HL-60 (cell line): ENCODE results near the gene OARD1.

Source experiments
- DNase-seq, 2 experiments: peaks; one replicate each; pipeline ENCODE4 v3.0.0-alpha.2; 2010 to 2020; ENCODE audit warnings: low read depth in 1 of 2, low spot score in 1 of 2
- H3K27ac ChIP-seq: fragments of 250-450 bp; sonication (Bioruptor Pico); replicated peaks from 2 replicates; pipeline ENCODE4 v1.5.1; 2020; ENCODE audit warnings: mild to moderate bottlenecking, moderate library complexity
- H3K27me3 ChIP-seq: fragments of 250-450 bp; sonication (Bioruptor Pico); 2 replicates; pipeline ENCODE4 v1.5.1; 2021; ENCODE audit warnings: mild to moderate bottlenecking, moderate library complexity; ENCODE audit not compliant: insufficient read depth, poor library complexity, severe bottlenecking
- H3K4me3 ChIP-seq: replicated peaks from 2 replicates; pipeline ENCODE4 v1.5.1; 2011; ENCODE audit warnings: mild to moderate bottlenecking, control low read depth, low read length; ENCODE audit not compliant: insufficient read depth
- GABPA ChIP-seq: IDR thresholded peaks from 2 replicates; pipeline ENCODE4 v1.6.1; 2012; ENCODE audit warnings: low read depth
- POLR2AphosphoS5 ChIP-seq: IDR thresholded peaks from 2 replicates; pipeline ENCODE4 v1.6.1; 2012; ENCODE audit warnings: low read depth
- SPI1 ChIP-seq: IDR thresholded peaks from 2 replicates; pipeline ENCODE4 v1.6.1; 2012; ENCODE audit warnings: low read depth, mild to moderate bottlenecking, borderline replicate concordance
- TF ChIP-seq, protein P1 (sequence below): IDR thresholded peaks from 2 replicates; pipeline ENCODE4 v1.6.1; 2012; ENCODE audit warnings: low read depth; ENCODE audit not compliant: insufficient replicate concordance
- TF ChIP-seq, protein P2 (sequence below): IDR thresholded peaks from one replicate; pipeline ENCODE4 v1.5.1; 2011; ENCODE audit warnings: low read length, control low read depth, inconsistent platforms; ENCODE audit not compliant: insufficient read depth

The OARD1 gene

DNA sequence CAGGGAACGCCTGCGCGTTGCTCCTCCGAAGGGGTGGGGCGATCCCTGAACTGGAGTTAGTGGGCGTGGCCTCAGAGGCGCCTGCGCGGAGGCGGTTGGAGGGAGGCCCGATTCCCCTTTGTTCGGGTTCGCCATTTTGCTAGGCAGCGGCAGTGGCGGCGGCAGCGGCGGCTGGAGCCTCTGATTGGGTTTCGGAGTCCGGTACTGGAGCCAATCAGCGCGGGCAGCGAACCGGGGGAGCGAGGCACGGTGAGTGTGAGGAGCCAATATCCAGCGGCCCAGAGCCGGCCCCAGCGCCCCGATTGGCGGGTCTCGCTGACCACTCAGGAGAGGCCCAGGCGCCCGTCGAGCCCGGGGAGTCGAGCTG, 663 bp upstream of the OARD1 start, which contains the start of gene NFYA:
Gene NFYA (plus strand): TSS at position 139 of the 367 bp plus-strand sequence. CDS start 6,116 bp downstream, outside the sequence.
- Histone ChIP-seq H3K27me3 (no peaks in the 10 kb centered on the region), H3K27ac (peak within 1 kb of the TSS; percentile 98), H3K4me3 (peak within 1 kb of the TSS; percentile 82)
- DNase-seq = peak in 1 of 2 experiments; percentile 97
- TF ChIP-seq SPI1 (no peak), GABPA (no peak), POLR2AphosphoS5 (no peak)
- TF ChIP-seq, protein P1, sequence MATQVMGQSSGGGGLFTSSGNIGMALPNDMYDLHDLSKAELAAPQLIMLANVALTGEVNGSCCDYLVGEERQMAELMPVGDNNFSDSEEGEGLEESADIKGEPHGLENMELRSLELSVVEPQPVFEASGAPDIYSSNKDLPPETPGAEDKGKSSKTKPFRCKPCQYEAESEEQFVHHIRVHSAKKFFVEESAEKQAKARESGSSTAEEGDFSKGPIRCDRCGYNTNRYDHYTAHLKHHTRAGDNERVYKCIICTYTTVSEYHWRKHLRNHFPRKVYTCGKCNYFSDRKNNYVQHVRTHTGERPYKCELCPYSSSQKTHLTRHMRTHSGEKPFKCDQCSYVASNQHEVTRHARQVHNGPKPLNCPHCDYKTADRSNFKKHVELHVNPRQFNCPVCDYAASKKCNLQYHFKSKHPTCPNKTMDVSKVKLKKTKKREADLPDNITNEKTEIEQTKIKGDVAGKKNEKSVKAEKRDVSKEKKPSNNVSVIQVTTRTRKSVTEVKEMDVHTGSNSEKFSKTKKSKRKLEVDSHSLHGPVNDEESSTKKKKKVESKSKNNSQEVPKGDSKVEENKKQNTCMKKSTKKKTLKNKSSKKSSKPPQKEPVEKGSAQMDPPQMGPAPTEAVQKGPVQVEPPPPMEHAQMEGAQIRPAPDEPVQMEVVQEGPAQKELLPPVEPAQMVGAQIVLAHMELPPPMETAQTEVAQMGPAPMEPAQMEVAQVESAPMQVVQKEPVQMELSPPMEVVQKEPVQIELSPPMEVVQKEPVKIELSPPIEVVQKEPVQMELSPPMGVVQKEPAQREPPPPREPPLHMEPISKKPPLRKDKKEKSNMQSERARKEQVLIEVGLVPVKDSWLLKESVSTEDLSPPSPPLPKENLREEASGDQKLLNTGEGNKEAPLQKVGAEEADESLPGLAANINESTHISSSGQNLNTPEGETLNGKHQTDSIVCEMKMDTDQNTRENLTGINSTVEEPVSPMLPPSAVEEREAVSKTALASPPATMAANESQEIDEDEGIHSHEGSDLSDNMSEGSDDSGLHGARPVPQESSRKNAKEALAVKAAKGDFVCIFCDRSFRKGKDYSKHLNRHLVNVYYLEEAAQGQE = no peak
- TF ChIP-seq, protein P2, sequence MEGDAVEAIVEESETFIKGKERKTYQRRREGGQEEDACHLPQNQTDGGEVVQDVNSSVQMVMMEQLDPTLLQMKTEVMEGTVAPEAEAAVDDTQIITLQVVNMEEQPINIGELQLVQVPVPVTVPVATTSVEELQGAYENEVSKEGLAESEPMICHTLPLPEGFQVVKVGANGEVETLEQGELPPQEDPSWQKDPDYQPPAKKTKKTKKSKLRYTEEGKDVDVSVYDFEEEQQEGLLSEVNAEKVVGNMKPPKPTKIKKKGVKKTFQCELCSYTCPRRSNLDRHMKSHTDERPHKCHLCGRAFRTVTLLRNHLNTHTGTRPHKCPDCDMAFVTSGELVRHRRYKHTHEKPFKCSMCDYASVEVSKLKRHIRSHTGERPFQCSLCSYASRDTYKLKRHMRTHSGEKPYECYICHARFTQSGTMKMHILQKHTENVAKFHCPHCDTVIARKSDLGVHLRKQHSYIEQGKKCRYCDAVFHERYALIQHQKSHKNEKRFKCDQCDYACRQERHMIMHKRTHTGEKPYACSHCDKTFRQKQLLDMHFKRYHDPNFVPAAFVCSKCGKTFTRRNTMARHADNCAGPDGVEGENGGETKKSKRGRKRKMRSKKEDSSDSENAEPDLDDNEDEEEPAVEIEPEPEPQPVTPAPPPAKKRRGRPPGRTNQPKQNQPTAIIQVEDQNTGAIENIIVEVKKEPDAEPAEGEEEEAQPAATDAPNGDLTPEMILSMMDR = no peak

DNA sequence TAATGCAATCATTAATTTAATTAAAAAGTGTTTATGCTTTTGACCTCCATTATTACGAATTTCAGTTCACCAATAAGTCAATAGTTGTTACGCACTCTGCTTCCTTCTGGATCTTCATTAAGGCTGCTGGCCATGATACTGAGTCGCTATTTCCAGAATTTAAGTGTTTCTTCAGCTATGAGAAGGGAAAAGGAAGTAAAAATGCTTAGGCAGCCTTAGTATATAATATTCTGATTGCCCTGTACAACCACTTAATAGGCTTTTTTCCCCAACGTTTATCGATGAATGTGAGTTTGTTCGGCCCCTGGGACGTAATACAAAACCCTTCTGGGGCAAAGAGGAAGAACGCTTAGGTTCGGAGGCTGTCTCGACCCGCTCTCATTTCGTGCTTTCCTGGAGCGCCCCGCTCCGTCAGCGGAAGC, 644 bp downstream of the OARD1 start:
- Histone ChIP-seq H3K27ac (peak overlapping the region; percentile 98), H3K27me3 (no peaks in the 10 kb centered on the region), H3K4me3 (peak overlapping the region; percentile 64)
- TF ChIP-seq POLR2AphosphoS5 = peak; percentile 94; the same call in 1 of the 2 replicates
- no peak for TF ChIP-seq SPI1
- DNase-seq = no peak

DNA sequence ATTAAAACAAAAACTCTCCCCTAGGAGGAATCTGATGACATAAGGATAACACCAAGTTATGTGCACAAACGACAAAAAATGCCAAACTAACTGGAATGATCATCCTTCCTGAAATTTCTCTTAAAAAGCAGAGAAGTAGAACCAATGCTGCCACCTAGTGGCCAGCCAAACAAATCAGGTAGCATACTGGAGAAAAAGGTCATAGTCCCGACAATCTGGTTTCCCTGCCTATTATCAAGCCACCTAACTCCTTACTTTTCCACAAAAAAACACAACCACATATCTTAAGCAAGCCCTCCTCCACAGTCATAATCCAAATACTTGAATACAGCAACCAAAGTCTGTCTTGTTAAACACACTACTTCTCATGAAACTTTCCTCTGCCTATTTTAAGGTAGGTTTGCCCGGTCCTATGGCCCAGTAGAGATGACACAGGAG, 5.3 kb downstream of the OARD1 start:
- DNase-seq = peak in 1 of 2 experiments; percentile 53
- TF ChIP-seq GABPA = no peak
- TF ChIP-seq, protein P2 = peak; percentile 59
- no peak overlapping the region for H3K27ac ChIP-seq
- no peak overlapping the region for H3K4me3 ChIP-seq
- H3K27me3 ChIP-seq = no peaks in the 10 kb centered on the region

DNA sequence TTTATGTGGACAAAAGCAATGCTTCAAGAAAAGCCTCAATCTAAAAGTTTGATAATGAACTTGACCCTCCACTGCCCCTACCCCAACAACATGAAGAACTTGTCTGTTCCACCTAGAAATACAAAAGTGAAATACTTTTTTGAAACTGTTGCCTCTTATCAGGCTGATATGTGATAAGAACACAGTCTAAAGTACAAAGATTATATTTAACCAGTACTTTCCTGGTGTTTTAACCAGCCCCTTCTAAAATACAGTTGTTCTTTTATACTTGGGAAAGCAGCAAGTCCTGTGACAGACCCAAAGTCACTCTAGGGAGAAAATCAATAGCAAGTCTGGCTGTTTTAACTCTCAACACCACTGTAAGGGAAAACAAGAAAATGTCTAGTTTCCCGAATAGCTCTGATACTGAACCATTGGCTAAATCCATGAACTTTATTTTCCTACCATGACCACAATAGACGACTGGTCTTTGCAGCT, 6.6 kb downstream of the OARD1 start:
- Histone ChIP-seq H3K4me3 (no peak overlapping the region), H3K27me3 (no peaks in the 10 kb centered on the region), H3K27ac (no peak overlapping the region)
- no peak for DNase-seq
- TF ChIP-seq SPI1 (no peak), POLR2AphosphoS5 (no peak), GABPA (no peak)
- TF ChIP-seq, protein P1 = no peak

DNA sequence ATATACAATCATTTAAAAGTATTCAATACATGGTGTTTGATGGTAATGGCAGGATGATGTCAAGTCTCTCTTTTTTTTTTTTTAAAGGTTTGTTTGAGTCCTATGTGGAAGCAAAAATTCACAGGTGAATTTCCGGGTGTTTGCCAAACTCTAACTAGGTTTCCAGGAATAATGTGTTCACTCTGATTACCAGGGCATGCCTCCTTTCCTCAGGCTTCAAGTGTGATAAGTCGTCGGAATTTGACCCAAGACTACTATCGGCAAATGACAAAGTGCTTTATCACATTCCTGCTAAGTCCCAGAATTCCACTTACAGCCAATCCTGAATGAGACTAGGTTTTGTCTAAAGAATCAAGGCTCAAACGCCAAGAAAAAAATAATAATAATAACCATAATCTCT, 7.3 kb downstream of the OARD1 start:
- Histone ChIP-seq H3K27ac (no peak overlapping the region), H3K4me3 (no peak overlapping the region), H3K27me3 (no peaks in the 10 kb centered on the region)
- DNase-seq = no peak
- TF ChIP-seq, protein P1 = no peak
- no peak for TF ChIP-seq SPI1
